Rectal smooth muscle tissue (tissue), 1 donor: ENCODE data around the gene SF3B2.
A peak's percentile ranks its signal among the peaks of the same experiment; 100 is the strongest.

Experiments used
- H3K27ac ChIP-seq: one replicate; pipeline ENCODE4 v1.7.0; 2013; ENCODE audit warnings: low read depth, low read length, inconsistent platforms
- H3K27me3 ChIP-seq: one replicate; pipeline ENCODE4 v1.7.0; 2013; ENCODE audit warnings: low read length; ENCODE audit not compliant: control insufficient read depth, insufficient read depth
- H3K36me3 ChIP-seq: one replicate; pipeline ENCODE4 v1.7.0; 2013; ENCODE audit warnings: low read length; ENCODE audit not compliant: control insufficient read depth, insufficient read depth
- H3K4me1 ChIP-seq: one replicate; pipeline ENCODE4 v1.7.0; 2013; ENCODE audit warnings: low read length; ENCODE audit not compliant: control insufficient read depth, insufficient read depth
- H3K4me3 ChIP-seq: one replicate; pipeline ENCODE4 v1.7.0; 2013; ENCODE audit warnings: low read length
- H3K9ac ChIP-seq: one replicate; pipeline ENCODE4 v1.7.0; 2013; ENCODE audit warnings: low read length

Gene SF3B2

DNA sequence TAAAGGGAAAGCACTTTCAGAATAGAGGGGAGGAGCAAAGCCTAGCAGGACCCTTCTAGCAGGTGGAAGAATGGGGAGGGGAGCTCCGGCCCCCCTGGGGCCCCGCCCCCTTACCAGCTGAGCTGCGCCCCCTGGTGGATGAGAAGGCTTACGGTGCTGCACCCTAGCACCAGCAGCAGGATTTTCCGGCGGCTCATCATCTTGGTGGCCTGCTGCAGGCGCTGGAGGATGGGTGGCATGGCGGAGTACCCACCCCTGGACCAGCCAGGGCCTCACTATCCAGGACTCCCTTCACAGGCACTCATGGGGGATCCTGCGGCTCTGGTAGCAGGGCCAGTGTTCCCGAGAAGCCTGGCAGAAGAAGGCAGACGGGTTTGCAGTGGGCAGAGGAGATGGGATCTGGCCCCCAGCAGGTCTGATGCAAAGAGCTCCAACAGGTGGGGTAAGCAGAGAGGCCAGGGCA is 7.0 kb upstream of the SF3B2 start:
- H3K4me3 ChIP-seq, result no peak overlapping the region
- no peaks in the 10 kb centered on the region for H3K36me3 ChIP-seq
- H3K4me1 ChIP-seq, result no peaks in the 10 kb centered on the region
- H3K27ac ChIP-seq, result no peak overlapping the region
- H3K27me3 ChIP-seq, result peaks cover 6% of the 10 kb centered on the region
- no peak overlapping the region for H3K9ac ChIP-seq

DNA sequence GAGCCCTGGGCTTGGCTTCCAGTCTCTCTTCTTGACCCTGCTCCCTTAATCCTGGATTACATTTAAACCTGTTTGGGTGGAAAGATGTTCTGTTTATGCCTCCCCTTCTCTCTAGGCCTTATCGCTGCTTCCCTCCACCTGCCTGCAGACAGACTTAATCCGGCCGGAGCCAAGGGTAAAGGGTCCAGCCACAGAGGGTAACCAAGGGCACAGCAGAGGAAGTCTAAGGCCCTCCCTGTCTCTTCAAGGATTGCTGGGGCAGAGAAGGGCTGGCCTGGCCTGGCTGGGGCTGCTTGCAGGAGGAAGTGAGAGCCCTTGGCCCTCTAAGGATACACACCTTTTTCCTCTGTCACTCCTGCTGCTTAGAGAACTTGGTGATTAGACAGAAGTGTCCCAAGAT is 5.3 kb upstream of the SF3B2 start:
- Histone ChIP-seq H3K4me3 (no peak overlapping the region), H3K27me3 (peaks cover 6% of the 10 kb centered on the region), H3K4me1 (peaks cover 4% of the 10 kb centered on the region), H3K27ac (no peak overlapping the region), H3K36me3 (no peaks in the 10 kb centered on the region), H3K9ac (no peak overlapping the region)

DNA sequence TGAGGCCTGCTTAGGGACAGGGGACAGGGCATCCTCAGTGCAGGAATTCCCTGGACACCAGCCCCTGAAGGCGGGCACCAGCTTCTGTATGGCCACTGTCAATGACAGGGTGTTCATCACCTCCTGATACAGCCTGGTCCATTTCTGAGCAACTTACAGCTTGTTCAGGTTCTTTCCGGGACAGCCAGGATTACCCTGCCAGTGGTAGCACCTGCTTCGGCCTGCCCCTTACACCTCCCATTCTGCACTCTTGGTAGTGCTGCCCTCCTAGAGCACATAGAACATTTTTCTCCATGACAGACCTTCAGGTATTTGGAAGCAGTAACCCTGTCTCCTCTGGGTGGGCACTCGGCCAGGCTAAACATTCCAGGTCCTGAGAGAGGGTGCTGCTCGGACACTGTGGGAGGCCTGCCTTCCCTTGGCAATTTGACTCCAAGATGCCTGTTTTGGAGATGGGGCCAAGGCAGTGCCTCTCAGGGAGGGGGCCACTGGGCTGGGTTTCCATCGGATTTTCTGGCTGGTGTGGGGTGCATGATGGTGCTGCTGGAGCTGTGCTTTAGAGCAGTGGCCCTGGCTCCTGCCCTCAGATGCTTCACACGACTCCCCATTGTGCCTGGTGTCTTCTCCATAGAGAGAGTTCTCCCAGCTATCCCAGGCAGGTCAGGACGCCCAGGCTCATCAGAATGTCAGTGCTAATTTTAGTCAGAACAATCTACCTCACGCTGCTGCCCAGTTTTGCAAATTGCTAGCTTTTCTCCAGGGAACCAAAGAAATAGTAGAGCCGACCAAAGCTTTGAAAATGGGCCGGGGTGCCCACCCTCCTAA is 4.4 kb upstream of the SF3B2 start:
- Histone ChIP-seq H3K4me1 (peaks cover 4% of the 10 kb centered on the region), H3K36me3 (no peaks in the 10 kb centered on the region), H3K9ac (no peak overlapping the region), H3K27me3 (peaks cover 6% of the 10 kb centered on the region), H3K27ac (no peak overlapping the region), H3K4me3 (no peak overlapping the region)

DNA sequence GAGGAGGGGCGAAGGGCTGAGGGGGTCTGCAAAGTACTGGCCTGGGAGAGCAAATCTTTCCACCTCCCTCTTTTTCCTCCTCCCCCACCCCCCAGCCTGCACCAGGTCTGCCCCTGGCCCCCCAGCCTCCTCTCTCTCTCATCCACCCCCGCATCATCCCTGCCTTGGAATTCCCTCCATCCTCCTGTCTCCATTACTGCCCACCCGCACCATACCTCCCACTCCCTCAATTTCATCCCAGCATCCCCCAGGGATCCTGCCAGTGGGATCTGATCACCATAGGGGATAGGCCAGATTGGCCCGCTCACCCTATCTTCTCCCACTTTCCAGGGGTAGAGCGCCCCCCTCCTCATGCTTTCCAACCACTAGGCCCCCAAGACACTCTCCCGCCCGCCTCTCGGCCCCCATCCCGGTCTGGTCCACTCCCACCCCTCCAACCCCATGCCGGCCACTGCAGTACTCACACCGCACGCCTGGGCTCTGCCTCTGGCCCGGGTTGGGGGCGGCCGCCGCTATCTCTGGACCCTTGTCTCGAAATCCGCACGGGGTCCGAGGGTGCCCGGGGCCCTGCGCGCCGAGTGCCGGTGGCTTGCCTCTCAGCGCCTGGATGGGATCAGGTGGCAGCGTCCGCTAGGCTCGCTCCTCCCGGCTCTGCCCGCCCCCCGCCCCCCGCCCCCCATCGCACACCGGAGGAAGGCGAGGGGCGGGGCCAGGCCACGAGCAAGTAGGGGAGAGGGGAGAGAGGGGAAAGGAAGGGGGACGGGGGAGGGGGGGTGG is 3.4 kb upstream of the SF3B2 start, which contains the start of gene GAL3ST3:
Gene GAL3ST3 (minus strand): TSS at position 615 of the 777 bp plus-strand sequence. CDS start 3,746 bp downstream, outside the sequence.
- no peak within 1 kb of the TSS for H3K4me3 ChIP-seq
- peaks cover 6% of the 10 kb centered on the region for H3K27me3 ChIP-seq
- H3K4me1 ChIP-seq, result peaks cover 13% of the 10 kb centered on the region
- no peak within 1 kb of the TSS for H3K9ac ChIP-seq
- H3K27ac ChIP-seq, result no peak within 1 kb of the TSS
- H3K36me3 ChIP-seq, result no peaks in the 10 kb centered on the region

DNA sequence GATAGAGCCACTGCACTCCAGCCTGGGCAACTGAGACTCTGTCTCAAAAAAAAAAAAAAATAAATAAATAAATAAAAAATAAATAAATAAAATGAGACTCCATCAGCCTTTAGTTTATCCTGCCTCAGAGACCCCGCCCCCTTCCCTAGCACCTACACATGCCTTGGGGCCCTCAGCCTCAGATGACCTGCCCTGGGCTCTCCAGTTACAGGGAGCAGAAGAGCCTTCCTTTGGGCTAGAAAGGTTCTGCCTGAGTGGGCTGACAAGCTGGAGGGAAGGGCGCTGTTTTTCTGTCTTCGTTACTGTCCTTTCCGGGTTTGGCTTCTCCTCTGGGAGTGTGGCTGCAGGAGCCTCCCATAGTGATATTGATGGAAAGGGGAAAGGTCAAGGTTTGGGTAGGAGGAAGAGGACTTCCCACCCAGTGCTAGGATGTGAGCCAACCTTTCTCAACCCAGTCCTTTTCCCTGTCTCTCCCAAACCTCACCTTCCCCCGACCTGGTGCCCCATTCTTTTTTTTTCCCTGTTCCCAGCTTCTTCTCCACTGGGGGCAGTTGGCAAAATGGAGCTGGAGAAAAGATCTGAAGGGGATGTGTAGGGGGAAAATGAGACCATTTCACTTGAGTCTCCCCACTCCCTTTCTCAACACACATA is 1.5 kb upstream of the SF3B2 start:
- no peak overlapping the region for H3K27ac ChIP-seq
- peaks cover 7% of the 10 kb centered on the region for H3K36me3 ChIP-seq
- H3K4me3 ChIP-seq, result peak overlapping the region; percentile 68

DNA sequence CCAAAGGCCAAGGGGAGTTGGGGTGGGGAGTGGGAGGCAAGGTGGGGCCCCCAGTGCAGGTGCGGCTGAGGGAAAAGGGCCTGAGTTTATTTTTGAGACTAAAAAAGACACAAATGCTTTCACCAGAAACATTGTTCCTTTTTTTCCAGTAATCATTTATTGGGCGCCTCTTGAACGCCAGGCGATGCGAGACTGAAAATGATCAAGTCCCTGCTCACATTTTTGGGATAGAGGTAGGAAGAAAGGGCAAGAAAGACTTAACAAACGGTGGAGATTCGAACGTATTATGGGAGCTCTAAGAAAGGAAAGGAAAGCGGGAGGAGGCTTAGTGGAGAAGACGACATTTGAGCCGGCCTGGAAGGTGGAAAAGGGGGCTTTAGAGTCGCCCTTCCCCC is 796 bp upstream of the SF3B2 start:
- H3K36me3 ChIP-seq, result peaks cover 7% of the 10 kb centered on the region
- H3K27ac ChIP-seq, result peak overlapping the region; percentile 82
- peak overlapping the region; percentile 68 for H3K4me3 ChIP-seq
- H3K27me3 ChIP-seq, result peaks cover 6% of the 10 kb centered on the region
- peak overlapping the region; percentile 66 for H3K9ac ChIP-seq
- H3K4me1 ChIP-seq, result peaks cover 13% of the 10 kb centered on the region

More for the DNA sequence above, 1.5 kb upstream of the SF3B2 start:
- Histone ChIP-seq H3K27me3 (peaks cover 6% of the 10 kb centered on the region), H3K9ac (no peak overlapping the region), H3K4me1 (peaks cover 13% of the 10 kb centered on the region)

- Histone ChIP-seq H3K36me3 (peaks cover 12% of the 10 kb centered on the region), H3K27me3 (peaks cover 6% of the 10 kb centered on the region), H3K27ac (peak overlapping the region; percentile 48), H3K4me1 (peaks cover 13% of the 10 kb centered on the region), H3K4me3 (peak overlapping the region; percentile 79), H3K9ac (peak overlapping the region; percentile 68)
Measured at GRCh38 chr11:66052664-66052982, 459 bp downstream of the SF3B2 start.

GRCh38 chr11:66055021-66055420 is 2.9 kb downstream of the SF3B2 start:
- Histone ChIP-seq H3K4me3 (no peak overlapping the region), H3K4me1 (peaks cover 13% of the 10 kb centered on the region), H3K27me3 (no peaks in the 10 kb centered on the region), H3K9ac (no peak overlapping the region), H3K36me3 (peaks cover 32% of the 10 kb centered on the region), H3K27ac (no peak overlapping the region)

DNA sequence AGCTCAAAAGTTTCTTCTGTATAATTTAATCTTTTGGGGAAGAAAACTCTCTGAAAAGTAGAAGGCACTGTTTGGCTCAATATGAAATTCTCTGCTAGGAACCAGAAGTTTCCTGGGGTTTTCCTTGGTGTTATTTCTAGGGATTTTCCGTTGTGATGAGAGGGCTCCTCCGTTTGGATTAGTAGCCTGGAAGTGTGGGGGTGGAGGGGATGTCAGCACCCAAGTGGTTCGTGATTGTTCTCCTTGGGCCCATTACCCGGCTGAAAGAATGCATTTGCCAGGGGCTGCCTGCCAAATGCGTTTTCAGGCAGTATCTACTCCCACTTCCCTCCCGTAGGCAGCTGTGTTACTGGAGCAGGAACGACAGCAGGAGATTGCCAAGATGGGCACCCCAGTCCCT is 4.3 kb downstream of the SF3B2 start:
- peaks cover 46% of the 10 kb centered on the region for H3K36me3 ChIP-seq
- H3K27ac ChIP-seq, result no peak overlapping the region
- H3K4me3 ChIP-seq, result no peak overlapping the region
- no peaks in the 10 kb centered on the region for H3K27me3 ChIP-seq
- H3K9ac ChIP-seq, result no peak overlapping the region
- peaks cover 10% of the 10 kb centered on the region for H3K4me1 ChIP-seq

DNA sequence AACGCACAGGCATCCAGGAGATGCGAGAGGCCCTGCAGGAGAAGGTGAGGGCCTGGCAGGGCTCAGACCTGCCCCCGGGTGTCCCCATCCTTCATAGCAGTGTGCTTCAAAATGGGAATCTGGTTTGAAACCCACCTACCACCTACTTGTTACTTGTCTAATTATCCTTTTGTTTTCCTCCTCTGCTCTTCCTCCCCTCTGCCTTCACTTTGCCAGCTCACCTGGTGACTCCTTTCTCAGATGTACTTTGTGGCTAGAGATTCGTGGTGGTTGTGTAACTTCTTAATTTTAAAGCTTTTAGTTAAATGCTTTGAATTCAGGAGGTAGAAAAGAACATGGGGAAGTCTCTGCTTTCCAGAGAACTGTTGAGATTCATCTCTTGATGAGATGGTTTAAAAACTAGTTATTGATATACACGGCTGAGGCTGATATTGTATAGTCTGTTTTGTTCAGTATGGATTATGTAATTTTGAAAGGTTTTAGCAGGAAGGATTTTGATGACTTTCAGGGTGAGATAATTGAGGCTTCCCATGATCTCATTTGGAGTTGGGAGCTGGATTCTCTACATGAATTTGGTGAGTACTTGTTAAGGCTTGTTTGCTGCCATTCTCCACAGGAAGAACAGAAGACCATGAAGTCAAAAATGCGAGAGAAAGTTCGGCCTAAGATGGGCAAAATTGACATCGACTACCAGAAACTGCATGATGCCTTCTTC is 8.0 kb downstream of the SF3B2 start:
- no peaks in the 10 kb centered on the region for H3K4me1 ChIP-seq
- no peaks in the 10 kb centered on the region for H3K27me3 ChIP-seq
- no peak overlapping the region for H3K27ac ChIP-seq
- peaks cover 66% of the 10 kb centered on the region for H3K36me3 ChIP-seq
- no peak overlapping the region for H3K4me3 ChIP-seq
- no peak overlapping the region for H3K9ac ChIP-seq

DNA sequence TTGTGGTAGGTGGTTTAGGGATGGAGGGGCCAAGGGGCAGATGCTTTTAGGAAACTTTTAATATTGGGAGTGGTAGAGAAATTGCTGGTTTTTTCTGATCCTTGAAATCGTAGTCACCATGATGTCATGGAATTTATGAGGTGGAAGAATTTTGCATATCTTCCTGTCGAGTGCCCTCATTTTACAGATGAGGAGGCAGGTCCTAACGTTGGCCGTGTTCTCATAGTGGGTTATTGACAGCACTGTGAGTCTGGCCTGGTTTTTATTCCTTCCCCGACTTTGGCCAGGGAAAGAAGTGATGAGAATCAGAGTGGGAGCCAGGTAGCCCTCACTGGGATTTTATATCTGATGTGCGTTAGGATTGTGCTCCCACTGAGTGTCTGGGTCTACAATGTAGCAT is 9.1 kb downstream of the SF3B2 start:
- Histone ChIP-seq H3K9ac (no peak overlapping the region), H3K27me3 (no peaks in the 10 kb centered on the region), H3K4me1 (no peaks in the 10 kb centered on the region), H3K4me3 (no peak overlapping the region), H3K36me3 (peaks cover 63% of the 10 kb centered on the region), H3K27ac (no peak overlapping the region)

DNA sequence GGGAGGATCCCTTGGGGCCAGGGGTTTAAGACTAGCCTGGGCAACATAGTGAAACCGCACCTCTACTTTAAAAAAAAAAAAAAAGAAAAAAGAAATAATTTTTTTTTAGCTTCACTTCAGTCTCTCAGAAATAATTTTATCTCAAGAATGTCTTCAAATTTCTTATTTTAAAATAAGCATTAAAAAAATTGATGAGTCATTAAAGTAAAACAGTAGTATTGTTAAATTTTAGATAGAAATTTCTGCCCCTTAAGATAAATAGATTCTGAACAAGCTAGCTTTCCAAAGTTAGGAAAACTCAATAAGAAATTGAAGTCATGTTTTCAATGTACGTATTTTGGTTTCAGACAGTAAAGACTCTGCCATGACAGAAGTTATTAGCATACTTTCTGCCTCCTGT is 10.2 kb downstream of the SF3B2 start:
- Histone ChIP-seq H3K4me3 (no peak overlapping the region), H3K9ac (no peak overlapping the region), H3K36me3 (peaks cover 64% of the 10 kb centered on the region), H3K4me1 (no peaks in the 10 kb centered on the region), H3K27me3 (no peaks in the 10 kb centered on the region), H3K27ac (no peak overlapping the region)
